Measurements from ENCODE around the gene ATG4B. TPM values are rescaled to one million over a fixed set of nuclear protein-coding genes. Genes with fewer than 3 reads are reported as not detected.
A peak's percentile ranks its signal among the peaks of the same experiment; 100 is the strongest.

Gene ATG4B
- total and polyA plus RNA-seq, 2 of the 4 experiments (the other 2 are of a cell fraction), result 113 to 146 TPM

DNA sequence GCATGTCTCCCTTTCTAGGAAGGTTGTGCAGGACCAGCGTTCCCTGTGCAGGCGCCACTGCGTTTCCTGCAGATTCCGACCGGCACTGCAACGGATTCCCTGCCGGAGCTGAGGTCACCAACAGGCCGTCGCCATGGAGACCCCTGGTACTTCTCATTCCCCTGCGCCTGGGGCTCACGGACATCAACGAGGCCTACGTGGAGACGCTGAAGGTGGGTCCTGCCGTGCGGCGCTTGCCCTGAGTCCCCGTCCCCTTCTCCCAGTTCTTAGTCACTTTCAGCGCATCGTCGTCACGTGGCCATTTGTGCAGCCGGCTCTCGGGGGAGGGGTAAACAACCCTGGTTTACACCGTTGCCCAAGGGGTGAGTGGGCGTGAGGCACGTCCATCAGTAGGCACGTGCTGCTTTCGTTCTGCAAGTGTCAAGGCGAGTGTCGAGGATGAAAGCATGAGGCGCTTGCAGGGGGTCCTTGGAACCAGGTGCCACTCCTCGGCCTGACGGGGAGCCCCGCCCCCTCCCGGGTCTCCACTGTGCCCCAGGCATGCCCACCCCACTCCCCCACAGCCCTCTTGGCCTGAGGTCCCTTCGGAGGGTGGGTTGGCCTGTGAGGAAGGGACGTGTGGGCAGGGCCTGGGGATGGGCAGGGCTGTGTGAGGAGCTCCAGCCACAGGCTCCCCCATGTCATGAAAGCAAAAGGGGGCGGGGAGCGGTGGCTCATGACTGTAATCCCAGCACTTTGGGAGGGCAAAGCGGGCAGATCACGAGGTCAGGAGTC is 29.3 kb downstream of the ATG4B start:
- Histone ChIP-seq H3K27me3 (ENCODE audit: control insufficient read depth, insufficient read depth, low read length) (no peaks in the 10 kb centered on the region), H3K4ac (ENCODE audit: low read depth, low read length) (no peak overlapping the region), H2BK15ac (ENCODE audit: low read depth, low read length) (no peak overlapping the region), H3K36me3 (ENCODE audit: control insufficient read depth, insufficient read depth, low read length) (peaks cover 40% of the 10 kb centered on the region), H4K5ac (ENCODE audit: low read depth, low read length) (no peak overlapping the region), H3K14ac (replicated peaks; ENCODE audit: low read depth, low read length) (no peak overlapping the region), H3K23ac (ENCODE audit: low read depth, low read length) (no peak overlapping the region), H2BK5ac (ENCODE audit: low read depth, low read length, poor library complexity, severe bottlenecking) (no peak overlapping the region), H3K56ac (ENCODE audit: extremely low read depth, insufficient read depth, low read length) (no peak overlapping the region), H3K4me1 (ENCODE audit: control insufficient read depth, insufficient read depth, low read length) (peaks cover 15% of the 10 kb centered on the region), H3K9me3 (ENCODE audit: control insufficient read depth, insufficient read depth, low read length) (no peaks in the 10 kb centered on the region), H3K27ac (ENCODE audit: insufficient read depth, low read length) (no peak overlapping the region), H3K18ac (ENCODE audit: low read depth, low read length) (no peak overlapping the region), H3K4me3 (ENCODE audit: insufficient read depth, low read depth, low read length) (no peak overlapping the region), H2AK9ac (replicated peaks; ENCODE audit: low read depth, low read length, poor library complexity) (peak overlapping the region; percentile 23), H2BK120ac (ENCODE audit: low read depth, low read length) (no peak overlapping the region), H4K91ac (ENCODE audit: insufficient read depth, low read depth, low read length) (no peak overlapping the region), H3K9ac (ENCODE audit: low read depth, low read length) (no peak overlapping the region), H4K8ac (ENCODE audit: low read depth in 2 of 2, low read length in 2 of 2) (0 out of 4 replicates have a peak overlapping the region, but pooled peaks of 1 of the 2 experiments have one; percentile 5), H3K9me1 (ENCODE audit: insufficient read depth, low read length) (peaks cover 3% of the 10 kb centered on the region; the same call in 1 of the 2 replicates), H4K20me1 (ENCODE audit: insufficient read depth, low read length) (peaks cover 16% of the 10 kb centered on the region), H2AK5ac (ENCODE audit: low read depth, low read length) (peak overlapping the region; percentile 9; the same call in 1 of the 2 replicates), H3K79me1 (ENCODE audit: low read depth in 1 of 2, low read length in 2 of 2) (peaks cover 3 to 15% of the 10 kb centered on the region in 2 experiments; a peak in 3 of 4 replicates), H2AFZ (replicated peaks; ENCODE audit: low read length, poor library complexity) (peak overlapping the region; percentile 67), H2BK20ac (ENCODE audit: low read depth, low read length) (no peak overlapping the region), H3K4me2 (ENCODE audit: low read depth, low read length) (no peak overlapping the region)
- in situ Hi-C loops (cut with MboI; ENCODE audit: low sequenced_read_pairs) (loop anchor here (5.0 to 25.0 kb wide), 2 partner anchors 210 to 805 kb away; partner anchors contain the start of gene AGXT), intact Hi-C loops (cut with micrococcal nuclease) (no loop called here), dilution Hi-C loops (cut with HindIII; ENCODE audit: low sequenced_read_pairs, unreplicated experiment) (no loop called here)
- TF ChIP-seq MAZ (IDR thresholded peaks at IDR 0.05; ENCODE audit: borderline replicate concordance, low read depth, low read length), result no peak
- TF ChIP-seq, protein P1, sequence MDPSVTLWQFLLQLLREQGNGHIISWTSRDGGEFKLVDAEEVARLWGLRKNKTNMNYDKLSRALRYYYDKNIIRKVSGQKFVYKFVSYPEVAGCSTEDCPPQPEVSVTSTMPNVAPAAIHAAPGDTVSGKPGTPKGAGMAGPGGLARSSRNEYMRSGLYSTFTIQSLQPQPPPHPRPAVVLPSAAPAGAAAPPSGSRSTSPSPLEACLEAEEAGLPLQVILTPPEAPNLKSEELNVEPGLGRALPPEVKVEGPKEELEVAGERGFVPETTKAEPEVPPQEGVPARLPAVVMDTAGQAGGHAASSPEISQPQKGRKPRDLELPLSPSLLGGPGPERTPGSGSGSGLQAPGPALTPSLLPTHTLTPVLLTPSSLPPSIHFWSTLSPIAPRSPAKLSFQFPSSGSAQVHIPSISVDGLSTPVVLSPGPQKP (IDR thresholded peaks at IDR 0.05; ENCODE audit: borderline replicate concordance, low read depth, low read length), result no peak
- TF ChIP-seq RCOR1 (IDR thresholded peaks at IDR 0.05; ENCODE audit: insufficient replicate concordance, low read length), result no peak
- no peak for TF ChIP-seq RFX5 (IDR thresholded peaks at IDR 0.05; ENCODE audit: low read depth, low read length)
- TF ChIP-seq, protein P2, sequence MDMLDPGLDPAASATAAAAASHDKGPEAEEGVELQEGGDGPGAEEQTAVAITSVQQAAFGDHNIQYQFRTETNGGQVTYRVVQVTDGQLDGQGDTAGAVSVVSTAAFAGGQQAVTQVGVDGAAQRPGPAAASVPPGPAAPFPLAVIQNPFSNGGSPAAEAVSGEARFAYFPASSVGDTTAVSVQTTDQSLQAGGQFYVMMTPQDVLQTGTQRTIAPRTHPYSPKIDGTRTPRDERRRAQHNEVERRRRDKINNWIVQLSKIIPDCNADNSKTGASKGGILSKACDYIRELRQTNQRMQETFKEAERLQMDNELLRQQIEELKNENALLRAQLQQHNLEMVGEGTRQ (IDR thresholded peaks at IDR 0.05; ENCODE audit: low read depth, low read length), result peak; percentile 64
- TF ChIP-seq MAFK (IDR thresholded peaks at IDR 0.05; ENCODE audit: low read depth, low read length), result no peak
- TF ChIP-seq CHD1 (IDR thresholded peaks at IDR 0.05; ENCODE audit: low read depth, low read length), result no peak
- TF ChIP-seq POLR2A (IDR thresholded peaks at IDR 0.05; ENCODE audit: low read depth, low read length), result no peak
- peak; percentile 55; the same call in 1 of the 2 replicates for TF ChIP-seq BHLHE40 (IDR thresholded peaks at IDR 0.05; ENCODE audit: low read depth, low read length)
- TF ChIP-seq, protein P3, sequence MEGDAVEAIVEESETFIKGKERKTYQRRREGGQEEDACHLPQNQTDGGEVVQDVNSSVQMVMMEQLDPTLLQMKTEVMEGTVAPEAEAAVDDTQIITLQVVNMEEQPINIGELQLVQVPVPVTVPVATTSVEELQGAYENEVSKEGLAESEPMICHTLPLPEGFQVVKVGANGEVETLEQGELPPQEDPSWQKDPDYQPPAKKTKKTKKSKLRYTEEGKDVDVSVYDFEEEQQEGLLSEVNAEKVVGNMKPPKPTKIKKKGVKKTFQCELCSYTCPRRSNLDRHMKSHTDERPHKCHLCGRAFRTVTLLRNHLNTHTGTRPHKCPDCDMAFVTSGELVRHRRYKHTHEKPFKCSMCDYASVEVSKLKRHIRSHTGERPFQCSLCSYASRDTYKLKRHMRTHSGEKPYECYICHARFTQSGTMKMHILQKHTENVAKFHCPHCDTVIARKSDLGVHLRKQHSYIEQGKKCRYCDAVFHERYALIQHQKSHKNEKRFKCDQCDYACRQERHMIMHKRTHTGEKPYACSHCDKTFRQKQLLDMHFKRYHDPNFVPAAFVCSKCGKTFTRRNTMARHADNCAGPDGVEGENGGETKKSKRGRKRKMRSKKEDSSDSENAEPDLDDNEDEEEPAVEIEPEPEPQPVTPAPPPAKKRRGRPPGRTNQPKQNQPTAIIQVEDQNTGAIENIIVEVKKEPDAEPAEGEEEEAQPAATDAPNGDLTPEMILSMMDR (conservative IDR thresholded peaks at IDR 0.05; ENCODE audit: low read depth, low read length), result no peak
- TF ChIP-seq CEBPB (IDR thresholded peaks at IDR 0.05; ENCODE audit: low read depth, low read length), result no peak
- no peak for TF ChIP-seq MXI1 (IDR thresholded peaks at IDR 0.05; ENCODE audit: borderline replicate concordance, low read depth, low read length)
- POLR2A ChIA-PET (ENCODE audit: unreplicated experiment), result no interaction called here
- WGBS, 2 experiments (ENCODE audit: extremely low coverage in 2 of 2, insufficient read length in 1 of 2), result 50% methylated on average over 22 of the region's 42 CpGs; no CpG with 5 or more reads in 1 of the 2 experiments
- CTCF ChIA-PET, result no interaction called here
- no peak for ATAC-seq (ENCODE audit: low read depth)
- BruUV-seq (replicated peaks), result no TSS peak
- peak; percentile 23 for DNase-seq
